Esophagus squamous epithelium (tissue), 4 donors: Measurements from ENCODE around the gene AGO3.

Experiments used
- POLR2A ChIP-seq, 4 donors: fragments of 450-650 bp; IDR thresholded peaks; one replicate each; pipeline ENCODE4 v1.6.1; 2017; ENCODE audit warnings: antibody characterized with exemption in 4 of 4, mild to moderate bottlenecking in 4 of 4, moderate library complexity in 3 of 4
- TF ChIP-seq, protein P1 (sequence below), 6 experiments: fragments of 450-650 bp in 4 of 6; fragments of 200-600 bp in 2 of 6; sonication (generic) in 2 of 6; IDR thresholded peaks; one replicate each; pipeline ENCODE4 v1.5.1; 2016 to 2019; ENCODE audit warnings: antibody characterized with exemption in 6 of 6, mild to moderate bottlenecking in 4 of 6, moderate library complexity in 4 of 6

DNA sequence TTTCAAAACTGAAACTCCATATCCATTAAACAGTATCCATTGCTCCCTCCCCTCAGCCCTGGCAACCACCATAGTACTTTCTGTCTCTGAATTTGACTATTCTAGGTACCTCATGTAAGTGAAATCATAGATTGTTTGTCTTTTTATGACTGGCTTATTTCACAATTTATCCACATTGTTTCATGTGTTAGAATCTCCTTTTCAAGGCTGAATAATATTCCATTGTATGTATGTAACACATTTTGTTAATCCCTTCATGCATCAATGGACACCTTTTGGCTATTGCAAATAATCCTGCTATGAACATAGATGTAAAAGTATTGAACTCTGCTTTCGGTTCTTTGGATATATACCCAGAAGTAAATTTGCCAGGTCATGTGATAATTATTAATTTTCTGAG is 37.5 kb downstream of the AGO3 start:
- TF ChIP-seq, protein P1, sequence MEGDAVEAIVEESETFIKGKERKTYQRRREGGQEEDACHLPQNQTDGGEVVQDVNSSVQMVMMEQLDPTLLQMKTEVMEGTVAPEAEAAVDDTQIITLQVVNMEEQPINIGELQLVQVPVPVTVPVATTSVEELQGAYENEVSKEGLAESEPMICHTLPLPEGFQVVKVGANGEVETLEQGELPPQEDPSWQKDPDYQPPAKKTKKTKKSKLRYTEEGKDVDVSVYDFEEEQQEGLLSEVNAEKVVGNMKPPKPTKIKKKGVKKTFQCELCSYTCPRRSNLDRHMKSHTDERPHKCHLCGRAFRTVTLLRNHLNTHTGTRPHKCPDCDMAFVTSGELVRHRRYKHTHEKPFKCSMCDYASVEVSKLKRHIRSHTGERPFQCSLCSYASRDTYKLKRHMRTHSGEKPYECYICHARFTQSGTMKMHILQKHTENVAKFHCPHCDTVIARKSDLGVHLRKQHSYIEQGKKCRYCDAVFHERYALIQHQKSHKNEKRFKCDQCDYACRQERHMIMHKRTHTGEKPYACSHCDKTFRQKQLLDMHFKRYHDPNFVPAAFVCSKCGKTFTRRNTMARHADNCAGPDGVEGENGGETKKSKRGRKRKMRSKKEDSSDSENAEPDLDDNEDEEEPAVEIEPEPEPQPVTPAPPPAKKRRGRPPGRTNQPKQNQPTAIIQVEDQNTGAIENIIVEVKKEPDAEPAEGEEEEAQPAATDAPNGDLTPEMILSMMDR (IDR thresholded peaks at IDR 0.05) = no peak
- TF ChIP-seq POLR2A (IDR thresholded peaks at IDR 0.05) = no peak
